Astrocyte (in vitro differentiated cells and primary cell): ENCODE measurements around the gene PTPRD. TPM values are rescaled to one million over a fixed set of nuclear protein-coding genes. Genes with fewer than 3 reads are reported as not detected.

Source experiments
- DNase-seq: peaks from one replicate; pipeline ENCODE4 v3.0.0-alpha.2; 2010; ENCODE audit warnings: low read depth
- FAIRE-seq: peaks from 2 replicates; lab custom pipeline; 2011; peaks lifted over from hg19 to GRCh38; lab: Jason Lieb, UNC
- H2AFZ ChIP-seq: 2 replicates; pipeline ENCODE4 v1.6.0; 2012; ENCODE audit warnings: low read depth, low read length, inconsistent platforms
- H3K27ac ChIP-seq: 2 replicates; pipeline ENCODE4 v1.5.1; 2011; ENCODE audit warnings: low read depth, low read length, inconsistent platforms
- H3K27me3 ChIP-seq: 2 replicates; pipeline ENCODE4 v1.6.0; 2011; ENCODE audit warnings: low read length, inconsistent platforms; ENCODE audit not compliant: insufficient read depth
- H3K36me3 ChIP-seq: 2 replicates; pipeline ENCODE4 v1.5.1; 2011; ENCODE audit warnings: low read length, inconsistent platforms; ENCODE audit not compliant: insufficient read depth
- H3K4me1 ChIP-seq: 2 replicates; pipeline ENCODE4 v1.5.1; 2011; ENCODE audit warnings: low read length, inconsistent platforms; ENCODE audit not compliant: insufficient read depth
- H3K4me2 ChIP-seq: 2 replicates; pipeline ENCODE4 v1.6.0; 2012; ENCODE audit warnings: low read length, inconsistent platforms
- H3K4me3 ChIP-seq: 2 replicates; pipeline ENCODE4 v1.5.1; 2011; ENCODE audit warnings: low read depth, mild to moderate bottlenecking, low read length, inconsistent platforms; ENCODE audit not compliant: insufficient read depth
- H3K79me2 ChIP-seq: 2 replicates; pipeline ENCODE4 v1.6.0; 2012; ENCODE audit warnings: mild to moderate bottlenecking, low read length, inconsistent platforms; ENCODE audit not compliant: insufficient read depth
- H3K9ac ChIP-seq: 2 replicates; pipeline ENCODE4 v1.6.0; 2012; ENCODE audit warnings: mild to moderate bottlenecking, low read length, inconsistent platforms
- H3K9me3 ChIP-seq: 2 replicates; pipeline ENCODE4 v1.5.1; 2012; ENCODE audit warnings: low read depth, mild to moderate bottlenecking, low read length, inconsistent platforms; ENCODE audit not compliant: insufficient read depth
- H4K20me1 ChIP-seq: 2 replicates; pipeline ENCODE4 v1.6.0; 2012; ENCODE audit warnings: low read length, inconsistent platforms; ENCODE audit not compliant: insufficient read depth
- H3K27ac Mint-ChIP-seq: one replicate; pipeline ENCODE4 v1.8.0; 2021; ENCODE audit warnings: mild to moderate bottlenecking, mixed read lengths; ENCODE audit not compliant: unreplicated experiment
- H3K27me3 Mint-ChIP-seq: one replicate; pipeline ENCODE4 v1.8.0; 2021; ENCODE audit warnings: low read depth, mixed read lengths; ENCODE audit not compliant: unreplicated experiment
- H3K36me3 Mint-ChIP-seq: one replicate; pipeline ENCODE4 v1.8.0; 2021; ENCODE audit warnings: low read depth, mixed read lengths; ENCODE audit not compliant: unreplicated experiment
- H3K4me1 Mint-ChIP-seq: one replicate; pipeline ENCODE4 v1.8.0; 2021; ENCODE audit warnings: low read depth, mixed read lengths; ENCODE audit not compliant: unreplicated experiment
- H3K4me3 Mint-ChIP-seq: one replicate; pipeline ENCODE4 v1.8.0; 2021; ENCODE audit warnings: mild to moderate bottlenecking, moderate library complexity, mixed read lengths; ENCODE audit not compliant: unreplicated experiment
- H3K9me3 Mint-ChIP-seq: one replicate; pipeline ENCODE4 v1.8.0; 2021; ENCODE audit warnings: mild to moderate bottlenecking, mixed read lengths; ENCODE audit not compliant: unreplicated experiment
- EZH2 ChIP-seq: IDR thresholded peaks from 2 replicates; pipeline ENCODE4 v1.6.1; 2012; ENCODE audit warnings: mild to moderate bottlenecking, low read length, inconsistent platforms; ENCODE audit not compliant: insufficient read depth
- total RNA-seq: library from RNA; stranded (reverse); gene quantifications from 2 replicates; pipeline ENCODE4 v1.2.1, GENCODE V29; 2021
- TF ChIP-seq, protein P1 (sequence below): IDR thresholded peaks from 2 replicates; pipeline ENCODE4 v1.5.1; 2011; ENCODE audit warnings: low read depth, mild to moderate bottlenecking, inconsistent platforms, low read length, moderate library complexity; ENCODE audit not compliant: insufficient read depth

Gene PTPRD
- total RNA-seq, 1 donor from 2014 or later, result 88.1 TPM

GRCh38 chr9:10604927-10605326 lies 7.9 kb downstream of the PTPRD start:
- Mint-ChIP-seq H3K27me3 (peaks cover 1% of the 10 kb centered on the region), H3K9me3 (no peaks in the 10 kb centered on the region), H3K4me1 (no peaks in the 10 kb centered on the region), H3K4me3 (no peak overlapping the region), H3K27ac (no peak overlapping the region), H3K36me3 (no peaks in the 10 kb centered on the region)
- Histone ChIP-seq H3K9ac (no peak overlapping the region), H2AFZ (no peak overlapping the region), H3K4me2 (no peak overlapping the region), H3K9me3 (no peaks in the 10 kb centered on the region), H3K27me3 (no peaks in the 10 kb centered on the region), H3K4me1 (no peaks in the 10 kb centered on the region), H3K27ac (no peak overlapping the region), H3K36me3 (no peaks in the 10 kb centered on the region), H3K4me3 (no peak overlapping the region), H4K20me1 (no peaks in the 10 kb centered on the region), H3K79me2 (no peaks in the 10 kb centered on the region)
- no peak for DNase-seq
- no peak for FAIRE-seq
- TF ChIP-seq, protein P1, sequence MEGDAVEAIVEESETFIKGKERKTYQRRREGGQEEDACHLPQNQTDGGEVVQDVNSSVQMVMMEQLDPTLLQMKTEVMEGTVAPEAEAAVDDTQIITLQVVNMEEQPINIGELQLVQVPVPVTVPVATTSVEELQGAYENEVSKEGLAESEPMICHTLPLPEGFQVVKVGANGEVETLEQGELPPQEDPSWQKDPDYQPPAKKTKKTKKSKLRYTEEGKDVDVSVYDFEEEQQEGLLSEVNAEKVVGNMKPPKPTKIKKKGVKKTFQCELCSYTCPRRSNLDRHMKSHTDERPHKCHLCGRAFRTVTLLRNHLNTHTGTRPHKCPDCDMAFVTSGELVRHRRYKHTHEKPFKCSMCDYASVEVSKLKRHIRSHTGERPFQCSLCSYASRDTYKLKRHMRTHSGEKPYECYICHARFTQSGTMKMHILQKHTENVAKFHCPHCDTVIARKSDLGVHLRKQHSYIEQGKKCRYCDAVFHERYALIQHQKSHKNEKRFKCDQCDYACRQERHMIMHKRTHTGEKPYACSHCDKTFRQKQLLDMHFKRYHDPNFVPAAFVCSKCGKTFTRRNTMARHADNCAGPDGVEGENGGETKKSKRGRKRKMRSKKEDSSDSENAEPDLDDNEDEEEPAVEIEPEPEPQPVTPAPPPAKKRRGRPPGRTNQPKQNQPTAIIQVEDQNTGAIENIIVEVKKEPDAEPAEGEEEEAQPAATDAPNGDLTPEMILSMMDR, result no peak
- no peak for TF ChIP-seq EZH2

DNA sequence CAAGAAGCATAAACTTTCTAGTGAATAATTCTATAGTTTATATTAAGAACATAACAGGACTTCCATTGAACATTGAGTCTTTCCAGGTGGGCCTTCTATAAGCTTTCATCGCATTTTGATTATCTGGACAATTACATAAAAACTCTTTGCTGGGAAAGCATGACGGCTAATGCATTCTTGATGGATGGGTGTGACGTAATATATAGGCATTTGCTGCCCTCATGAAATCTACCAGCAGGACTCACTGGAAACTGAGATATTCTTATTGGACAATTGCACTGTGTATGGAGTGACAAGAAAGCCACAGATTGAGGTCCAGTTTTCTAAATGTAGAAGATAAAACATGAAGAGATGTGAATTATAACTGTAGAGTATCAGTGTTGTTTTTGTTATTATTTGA lies 15.0 kb downstream of the PTPRD start:
- Histone ChIP-seq H3K4me2 (no peak overlapping the region), H4K20me1 (no peaks in the 10 kb centered on the region), H3K27me3 (no peaks in the 10 kb centered on the region), H3K9ac (no peak overlapping the region), H3K27ac (no peak overlapping the region), H3K9me3 (no peaks in the 10 kb centered on the region), H3K79me2 (no peaks in the 10 kb centered on the region), H3K4me3 (no peak overlapping the region), H2AFZ (no peak overlapping the region), H3K36me3 (no peaks in the 10 kb centered on the region), H3K4me1 (no peaks in the 10 kb centered on the region)
- no peaks in the 10 kb centered on the region for H3K36me3 Mint-ChIP-seq
- no peak for DNase-seq
- no peaks in the 10 kb centered on the region for H3K9me3 Mint-ChIP-seq
- H3K27me3 Mint-ChIP-seq, result no peaks in the 10 kb centered on the region
- no peak for TF ChIP-seq EZH2
- TF ChIP-seq, protein P1, result no peak
- FAIRE-seq, result no peak
- no peak overlapping the region for H3K4me3 Mint-ChIP-seq
- H3K4me1 Mint-ChIP-seq, result no peaks in the 10 kb centered on the region
- no peak overlapping the region for H3K27ac Mint-ChIP-seq

DNA sequence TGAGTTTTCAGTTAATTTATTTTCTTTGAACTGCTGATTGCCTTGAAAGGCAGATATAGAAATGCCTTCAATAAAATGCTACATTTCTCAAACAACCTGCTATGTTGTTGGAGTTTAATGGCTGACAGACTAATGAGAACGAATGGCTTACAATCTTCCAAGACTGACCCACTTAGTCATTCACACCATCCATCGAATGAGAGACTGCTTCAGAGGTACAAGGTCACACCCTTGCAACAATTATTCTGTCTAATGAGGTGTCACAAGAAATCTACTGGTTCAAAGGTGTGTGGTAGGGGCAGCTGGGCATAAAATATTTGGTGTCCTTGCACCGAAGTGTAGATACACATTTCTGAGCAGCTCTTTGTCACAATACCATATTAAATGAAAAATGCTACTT lies 18.3 kb downstream of the PTPRD start:
- FAIRE-seq (no peak), DNase-seq (no peak)
- Mint-ChIP-seq H3K27ac (no peak overlapping the region), H3K4me3 (no peak overlapping the region), H3K27me3 (no peaks in the 10 kb centered on the region), H3K36me3 (no peaks in the 10 kb centered on the region), H3K9me3 (no peaks in the 10 kb centered on the region), H3K4me1 (no peaks in the 10 kb centered on the region)
- no peak overlapping the region for H3K4me2 ChIP-seq
- no peak overlapping the region for H3K9ac ChIP-seq
- H3K9me3 ChIP-seq, result no peaks in the 10 kb centered on the region
- no peaks in the 10 kb centered on the region for H3K79me2 ChIP-seq
- H3K27me3 ChIP-seq, result no peaks in the 10 kb centered on the region
- no peak for TF ChIP-seq EZH2
- TF ChIP-seq, protein P1, result no peak
- no peak overlapping the region for H2AFZ ChIP-seq
- no peak overlapping the region for H3K4me3 ChIP-seq
- no peaks in the 10 kb centered on the region for H3K4me1 ChIP-seq
- no peaks in the 10 kb centered on the region for H3K36me3 ChIP-seq
- H4K20me1 ChIP-seq, result no peaks in the 10 kb centered on the region
- H3K27ac ChIP-seq, result no peak overlapping the region
